ENCODE data around the gene HES5. TPM values are rescaled to one million over a fixed set of nuclear protein-coding genes. Genes with fewer than 3 reads are reported as not detected.

Gene HES5
- total RNA-seq, 1 donor from 2014 or later: 21.2 TPM

GRCh38 chr1:2495026-2495425 is 35.0 kb downstream of the HES5 start:
- no peak overlapping the region for H3K27ac Mint-ChIP-seq (ENCODE audit: unreplicated experiment)
- peaks cover 10% of the 10 kb centered on the region for H3K27me3 Mint-ChIP-seq (ENCODE audit: unreplicated experiment)
- DNase-seq: no peak
- H3K4me3 Mint-ChIP-seq (ENCODE audit: unreplicated experiment): no peak overlapping the region
- peaks cover 5% of the 10 kb centered on the region for H3K4me1 Mint-ChIP-seq (ENCODE audit: low read depth, unreplicated experiment)
- no peaks in the 10 kb centered on the region for H3K36me3 Mint-ChIP-seq (ENCODE audit: unreplicated experiment)
- no peak for TF ChIP-seq CTCF (IDR thresholded peaks at IDR 0.05; ENCODE audit: partially characterized antibody, unreplicated experiment)
- H3K9me3 Mint-ChIP-seq (ENCODE audit: unreplicated experiment): peaks cover 2% of the 10 kb centered on the region

GRCh38 chr1:2494323-2494693 is 35.8 kb downstream of the HES5 start:
- Mint-ChIP-seq H3K27me3 (ENCODE audit: unreplicated experiment) (peaks cover 10% of the 10 kb centered on the region), H3K27ac (ENCODE audit: unreplicated experiment) (no peak overlapping the region), H3K9me3 (ENCODE audit: unreplicated experiment) (peaks cover 2% of the 10 kb centered on the region), H3K4me1 (ENCODE audit: low read depth, unreplicated experiment) (peaks cover 5% of the 10 kb centered on the region), H3K4me3 (ENCODE audit: unreplicated experiment) (no peak overlapping the region), H3K36me3 (ENCODE audit: unreplicated experiment) (no peaks in the 10 kb centered on the region)
- DNase-seq: no peak
- no peak for TF ChIP-seq CTCF (IDR thresholded peaks at IDR 0.05; ENCODE audit: partially characterized antibody, unreplicated experiment)

- H3K9me3 Mint-ChIP-seq (ENCODE audit: unreplicated experiment): peaks cover 3% of the 10 kb centered on the region
- H3K4me3 Mint-ChIP-seq (ENCODE audit: unreplicated experiment): no peak overlapping the region
- H3K36me3 Mint-ChIP-seq (ENCODE audit: unreplicated experiment): peaks cover 3% of the 10 kb centered on the region
- H3K4me1 Mint-ChIP-seq (ENCODE audit: low read depth, unreplicated experiment): peaks cover 5% of the 10 kb centered on the region
- no peak overlapping the region for H3K27ac Mint-ChIP-seq (ENCODE audit: unreplicated experiment)
- no peak for TF ChIP-seq CTCF (IDR thresholded peaks at IDR 0.05; ENCODE audit: partially characterized antibody, unreplicated experiment)
- H3K27me3 Mint-ChIP-seq (ENCODE audit: unreplicated experiment): peaks cover 10% of the 10 kb centered on the region
- DNase-seq: no peak
These were observed 36.3 kb downstream of the HES5 start for GRCh38 chr1:2493691-2494322.

GRCh38 chr1:2493218-2493617 is 36.8 kb downstream of the HES5 start:
- no peak for DNase-seq
- no peak overlapping the region for H3K4me3 Mint-ChIP-seq (ENCODE audit: unreplicated experiment)
- peaks cover 4% of the 10 kb centered on the region for H3K9me3 Mint-ChIP-seq (ENCODE audit: unreplicated experiment)
- H3K27me3 Mint-ChIP-seq (ENCODE audit: unreplicated experiment): peaks cover 10% of the 10 kb centered on the region
- H3K36me3 Mint-ChIP-seq (ENCODE audit: unreplicated experiment): peaks cover 8% of the 10 kb centered on the region
- peaks cover 5% of the 10 kb centered on the region for H3K4me1 Mint-ChIP-seq (ENCODE audit: low read depth, unreplicated experiment)
- no peak for TF ChIP-seq CTCF (IDR thresholded peaks at IDR 0.05; ENCODE audit: partially characterized antibody, unreplicated experiment)
- H3K27ac Mint-ChIP-seq (ENCODE audit: unreplicated experiment): no peak overlapping the region

- H3K9me3 Mint-ChIP-seq (ENCODE audit: unreplicated experiment): peaks cover 4% of the 10 kb centered on the region
- peaks cover 18% of the 10 kb centered on the region for H3K36me3 Mint-ChIP-seq (ENCODE audit: unreplicated experiment)
- TF ChIP-seq CTCF (IDR thresholded peaks at IDR 0.05; ENCODE audit: partially characterized antibody, unreplicated experiment): no peak
- H3K4me3 Mint-ChIP-seq (ENCODE audit: unreplicated experiment): peak overlapping the region; percentile 42
- peaks cover 5% of the 10 kb centered on the region for H3K4me1 Mint-ChIP-seq (ENCODE audit: low read depth, unreplicated experiment)
- no peak overlapping the region for H3K27ac Mint-ChIP-seq (ENCODE audit: unreplicated experiment)
- peaks cover 10% of the 10 kb centered on the region for H3K27me3 Mint-ChIP-seq (ENCODE audit: unreplicated experiment)
- DNase-seq: no peak
These were observed 38.0 kb downstream of the HES5 start for GRCh38 chr1:2492091-2492490.

Measured in glutamatergic neuron (in vitro differentiated cells).